HG03432 (cell line): ENCODE results near the gene OR8D1.

Experiments used
- ATAC-seq: cut with Tn5 transposase; IDR thresholded peaks from one replicate; pipeline ENCODE4 v1.9.1; 2021; ENCODE audit warnings: mild to moderate bottlenecking, moderate library complexity; ENCODE audit not compliant: unreplicated experiment

OR8D1 gene

DNA sequence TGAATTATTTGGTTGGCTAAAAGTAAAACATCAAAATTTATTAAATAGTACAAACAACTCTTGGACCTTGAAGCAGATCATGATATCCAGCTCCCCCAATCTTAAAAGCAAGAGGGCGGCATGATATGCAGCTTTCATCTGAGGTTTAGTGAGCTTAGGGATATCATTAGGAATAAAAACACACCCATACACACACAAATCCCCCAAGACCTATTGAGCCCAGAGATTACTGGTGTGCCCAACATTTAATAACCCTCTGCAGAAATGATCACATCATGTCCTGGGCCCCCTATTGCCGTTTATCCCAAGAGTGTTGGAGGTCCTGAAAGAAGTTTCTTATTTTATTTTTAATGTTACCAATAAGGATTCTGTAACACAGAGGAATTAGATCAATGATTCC is at the start of gene OR8D1:
Gene OR8D1 (minus strand): TSS at position 101 of the 400 bp plus-strand sequence. CDS start 3,183 bp downstream, outside the sequence.
- no peak for ATAC-seq

DNA sequence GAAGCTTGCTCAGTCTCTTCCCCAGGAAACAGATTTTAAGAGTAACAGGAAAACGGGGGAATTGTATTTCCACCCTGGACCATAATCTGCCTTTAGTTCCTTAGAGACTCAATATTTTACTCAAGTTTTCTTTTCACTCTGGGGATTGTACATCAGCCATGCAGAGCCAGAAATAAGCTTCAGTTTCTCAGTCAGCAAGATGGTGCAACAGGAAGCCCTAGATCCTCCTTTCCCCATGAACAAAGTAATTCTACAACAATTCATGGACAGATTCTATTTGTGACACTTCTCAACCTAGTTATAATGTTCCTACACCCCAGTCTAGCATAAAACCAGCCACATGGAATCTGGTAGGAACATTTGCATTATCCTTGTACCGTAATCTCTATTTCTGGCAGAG is 45.8 kb upstream of the OR8D1 start:
- no peak for ATAC-seq

GRCh38 chr11:124346311-124346955 is 32.7 kb upstream of the OR8D1 start:
- ATAC-seq: no peak

GRCh38 chr11:124344346-124344745 is 30.6 kb upstream of the OR8D1 start:
- no peak for ATAC-seq

DNA sequence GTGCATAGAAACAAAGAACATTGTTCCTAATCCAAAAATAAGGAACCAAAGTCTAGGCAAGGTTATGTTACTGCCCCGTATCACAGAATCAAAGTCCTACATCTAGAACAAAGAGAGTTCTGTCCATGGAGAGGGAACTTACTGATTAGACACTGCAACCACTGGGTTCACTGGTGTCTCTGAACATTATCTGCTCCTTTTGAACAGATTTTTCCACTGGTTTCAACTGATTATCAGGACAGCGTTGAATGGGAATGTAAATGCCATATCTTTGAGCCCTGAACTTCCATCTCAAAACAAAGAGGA is 26.3 kb upstream of the OR8D1 start:
- ATAC-seq: no peak

DNA sequence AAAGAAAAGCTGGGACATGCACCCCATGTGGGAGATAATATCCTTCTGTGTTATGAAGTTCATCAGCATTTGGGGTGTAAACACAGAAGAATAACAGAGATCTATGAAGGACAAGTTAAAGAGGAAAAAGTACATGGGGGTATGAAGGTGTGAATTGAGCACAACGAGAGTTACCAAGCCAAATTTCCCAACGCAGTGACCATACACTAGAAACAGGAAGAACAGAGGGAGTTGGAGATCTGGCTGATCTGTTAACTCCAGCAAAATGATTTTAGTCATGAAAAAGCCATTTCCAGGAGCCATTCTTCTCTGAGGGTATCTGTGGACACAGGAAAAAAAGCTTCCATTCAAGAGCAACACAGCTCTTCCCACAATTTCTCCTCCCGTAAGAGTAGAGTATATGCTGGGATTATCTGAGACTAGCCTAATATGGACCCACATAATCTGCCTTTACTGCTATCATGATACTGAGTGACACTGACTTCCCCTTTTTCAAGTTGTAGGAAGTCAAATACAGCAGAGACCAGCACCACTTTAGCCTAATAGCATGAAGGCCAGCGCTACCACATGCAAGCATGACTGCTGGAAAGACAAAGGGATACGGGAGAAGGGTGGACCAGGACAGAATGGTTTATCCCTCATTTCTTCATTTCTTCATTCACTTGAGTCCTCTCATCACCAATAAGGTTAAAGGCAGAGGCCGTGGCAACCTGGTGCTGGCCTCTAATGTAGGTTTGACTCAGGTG is 25.8 kb upstream of the OR8D1 start:
- no peak for ATAC-seq

- no peak for ATAC-seq
These were observed 18.1 kb upstream of the OR8D1 start for GRCh38 chr11:124331873-124332272.

GRCh38 chr11:124329787-124330478 is 16.2 kb upstream of the OR8D1 start:
- peak; percentile 97 for ATAC-seq

- no peak for ATAC-seq
These were observed 14.0 kb upstream of the OR8D1 start for GRCh38 chr11:124327775-124328174.

DNA sequence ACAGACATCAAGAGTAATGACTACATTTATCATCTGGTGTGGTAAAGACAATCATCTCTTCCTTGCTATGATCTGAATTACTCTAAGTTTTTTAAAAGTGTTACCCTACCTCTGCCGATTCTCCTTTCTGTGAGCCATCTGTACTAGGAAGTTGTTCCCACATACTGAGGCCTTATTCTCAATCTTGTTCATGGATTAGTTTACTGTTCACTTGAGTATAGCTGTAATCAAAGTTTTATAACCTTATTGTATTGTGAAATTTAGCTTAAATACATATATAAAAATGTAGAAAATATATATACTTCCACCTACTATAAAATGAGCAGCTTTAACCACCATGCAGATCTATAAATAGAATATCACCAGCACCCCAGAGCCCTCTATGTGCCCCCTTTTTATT is 8.6 kb upstream of the OR8D1 start:
- ATAC-seq: no peak

- no peak for ATAC-seq
These were observed 6.3 kb upstream of the OR8D1 start, which contains the start of gene OR8D2 for GRCh38 chr11:124320097-124320496. TSS of gene OR8D2 (minus strand) at chr11:124320197. CDS start at chr11:124320197, 0 bp downstream.

DNA sequence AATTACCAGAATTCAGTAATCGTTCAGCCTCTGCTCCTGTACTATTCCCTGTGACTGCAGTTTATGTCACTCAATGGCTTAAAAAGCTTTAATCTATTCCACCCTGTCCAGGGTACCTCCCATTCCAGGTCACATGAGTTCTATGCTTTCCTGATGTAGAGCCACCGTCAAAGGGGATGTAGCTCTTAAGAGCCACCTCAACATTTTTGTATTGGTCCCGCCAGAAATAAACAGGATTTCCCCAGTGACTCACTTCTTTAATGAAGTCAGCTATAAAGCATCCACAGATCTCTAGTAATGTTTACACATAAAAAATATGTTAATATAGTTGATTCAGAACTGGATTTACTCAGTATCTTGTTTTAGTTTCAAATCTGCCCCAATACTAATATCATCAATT is 1.3 kb upstream of the OR8D1 start:
- no peak for ATAC-seq

- no peak for ATAC-seq
These were observed 618 bp downstream of the OR8D1 start for GRCh38 chr11:124313131-124313530.

DNA sequence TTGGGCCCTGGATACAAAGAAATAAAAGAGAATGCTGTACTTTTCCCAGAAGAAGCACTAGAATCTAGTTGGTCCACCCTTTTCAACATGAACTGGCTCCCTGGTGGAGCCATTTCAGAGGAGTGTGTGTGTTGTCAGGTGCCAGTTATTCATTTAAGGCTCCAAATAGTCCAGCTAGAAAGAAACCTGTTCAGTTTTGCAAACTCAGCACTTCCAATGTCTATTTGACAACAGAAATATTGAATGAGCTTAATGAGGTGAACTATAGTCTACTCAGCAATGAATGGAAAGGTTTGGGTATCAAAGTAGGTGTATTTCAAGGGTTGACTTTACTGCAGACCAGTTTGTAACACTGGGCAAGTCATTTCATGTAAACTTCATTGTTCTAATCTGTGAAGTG is 2.1 kb downstream of the OR8D1 start:
- ATAC-seq: no peak

DNA sequence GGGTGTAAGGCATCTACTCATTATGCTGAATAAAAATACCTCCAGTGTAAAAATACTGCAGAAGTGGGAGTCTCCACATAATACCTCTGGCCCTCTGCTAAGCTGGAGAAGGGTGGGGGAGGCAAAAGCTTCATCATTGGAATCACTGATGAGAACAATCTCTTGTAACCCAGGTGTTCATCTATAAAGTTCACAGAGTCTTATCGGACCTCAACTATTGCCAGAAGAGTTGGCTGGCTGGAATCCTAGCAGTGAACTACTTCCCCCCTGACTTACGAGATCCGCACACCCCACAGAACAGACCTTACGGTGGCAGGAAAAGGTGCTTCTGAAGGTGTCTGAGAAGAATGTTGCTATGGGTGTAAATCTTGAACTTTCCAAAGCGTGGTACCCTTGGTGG is 2.5 kb downstream of the OR8D1 start:
- no peak for ATAC-seq

GRCh38 chr11:124310721-124311120 is 3.0 kb downstream of the OR8D1 start:
- ATAC-seq: no peak

- no peak for ATAC-seq
These were observed 6.7 kb downstream of the OR8D1 start for GRCh38 chr11:124307093-124307492.

DNA sequence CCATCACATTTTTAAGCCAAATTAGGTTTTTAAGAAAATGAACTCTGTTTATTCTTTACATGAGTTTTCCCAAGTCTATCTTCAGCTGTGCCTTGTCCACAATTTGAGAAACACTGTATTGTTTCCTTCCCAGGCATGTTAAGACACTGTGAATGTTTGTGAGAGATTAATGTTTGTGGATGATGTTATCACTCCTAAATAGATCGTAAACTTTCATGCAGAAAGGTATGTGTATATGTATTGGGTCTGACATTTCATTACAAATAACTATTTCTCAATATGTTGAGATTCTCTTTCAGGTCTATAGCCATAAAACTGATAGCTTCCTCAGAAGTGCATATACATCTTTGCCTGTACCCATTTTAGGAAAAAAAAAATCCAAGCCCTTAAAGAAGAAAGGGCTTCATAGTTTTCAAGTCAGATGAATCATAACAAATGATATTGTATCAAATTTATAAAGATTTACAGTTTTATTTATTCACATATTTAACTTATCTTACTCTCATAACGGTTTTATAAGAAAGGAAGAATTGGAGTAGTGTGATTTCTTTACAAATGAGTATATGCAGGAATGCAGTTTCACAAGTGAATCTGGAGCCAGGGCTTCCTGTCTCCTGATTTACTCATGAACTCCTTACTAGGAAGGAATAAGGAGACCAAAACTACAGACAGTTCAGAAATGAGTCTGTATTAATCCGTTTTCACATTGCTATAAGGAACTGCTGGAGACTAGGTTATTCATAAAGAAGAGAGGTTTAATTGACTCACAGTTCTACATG is 11.2 kb downstream of the OR8D1 start:
- ATAC-seq: no peak

GRCh38 chr11:124301548-124301947 is 12.2 kb downstream of the OR8D1 start:
- no peak for ATAC-seq

- ATAC-seq: no peak
These were observed 15.8 kb downstream of the OR8D1 start for GRCh38 chr11:124297921-124298320.

DNA sequence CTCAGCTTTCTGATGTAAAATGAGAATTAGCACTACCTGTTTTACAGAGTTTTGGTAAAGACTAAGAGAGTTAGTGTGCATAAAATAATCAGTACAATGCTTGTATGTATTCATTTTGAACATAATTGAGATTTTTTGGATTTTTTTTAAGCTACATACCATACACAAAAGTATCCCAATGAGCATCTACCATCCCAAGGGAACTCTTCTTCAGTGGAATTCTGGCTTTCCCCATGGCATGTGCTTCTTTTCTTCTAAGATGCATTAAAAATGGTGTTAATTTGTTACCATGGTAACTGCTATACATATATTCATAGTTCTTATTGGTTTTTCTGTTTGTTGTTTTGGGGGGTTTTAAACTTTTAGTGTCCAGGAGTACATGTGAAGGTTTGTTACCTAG is 17.7 kb downstream of the OR8D1 start:
- ATAC-seq: no peak
